IMR-90 (cell line): ENCODE measurements around the gene ECHS1. TPM values are rescaled to one million over a fixed set of nuclear protein-coding genes. Genes with fewer than 3 reads are reported as not detected.

Source experiments
- ATAC-seq: fragments of 200-7000 bp; cut with Tn5 transposase; 2 replicates; pipeline ENCODE4 v1.9.1; 2020; ENCODE audit warnings: low read depth, mild to moderate bottlenecking, moderate library complexity
- BruUV-seq: library from RNA; stranded (reverse); fragments of 400-500 nt; replicated peaks from 2 replicates; lab custom pipeline; 2021; lab: Mats Ljungman, UMichigan
- CTCF ChIA-PET: fragments of 300-600 bp; formaldehyde crosslinking; extraction: SDS; loops from one replicate; lab custom pipeline; 2021; ENCODE audit warnings: antibody characterized with exemption; lab: Yijun Ruan, JAX
- POLR2A ChIA-PET: fragments of 300-600 bp; sonication (Branson Sonifier 250); formaldehyde crosslinking; loops from one replicate; lab custom pipeline; 2022; ENCODE audit warnings: antibody characterized with exemption; ENCODE audit not compliant: unreplicated experiment; lab: Charles Lee
- DNase-seq: peaks from one replicate; pipeline ENCODE4 v3.0.0; 2013
- H2AFZ ChIP-seq: replicated peaks from 2 replicates; pipeline ENCODE3; 2013; ENCODE audit warnings: low read length, mild to moderate bottlenecking; ENCODE audit not compliant: poor library complexity
- H2AK5ac ChIP-seq: 2 replicates; pipeline ENCODE4 v1.6.1; 2013; ENCODE audit warnings: low read depth, low read length, inconsistent platforms
- H2AK9ac ChIP-seq: replicated peaks from 2 replicates; pipeline ENCODE3; 2013; ENCODE audit warnings: mild to moderate bottlenecking, low read depth, low read length, moderate library complexity; ENCODE audit not compliant: poor library complexity
- H2BK120ac ChIP-seq: 2 replicates; pipeline ENCODE4 v1.6.1; 2013; ENCODE audit warnings: low read depth, low read length, inconsistent platforms
- H2BK15ac ChIP-seq: 3 replicates; pipeline ENCODE4 v1.6.1; 2013; ENCODE audit warnings: low read depth, low read length, inconsistent platforms
- H2BK20ac ChIP-seq: 2 replicates; pipeline ENCODE4 v1.6.1; 2013; ENCODE audit warnings: low read depth, mild to moderate bottlenecking, inconsistent platforms, low read length, moderate library complexity
- H2BK5ac ChIP-seq: 2 replicates; pipeline ENCODE4 v1.6.1; 2013; ENCODE audit warnings: mild to moderate bottlenecking, low read depth, low read length, inconsistent platforms; ENCODE audit not compliant: poor library complexity, severe bottlenecking
- H3K14ac ChIP-seq: replicated peaks from 2 replicates; pipeline ENCODE4 v1.6.1; 2013; ENCODE audit warnings: low read depth, low read length, inconsistent platforms
- H3K18ac ChIP-seq: 2 replicates; pipeline ENCODE4 v1.6.1; 2013; ENCODE audit warnings: low read depth, low read length, control low read depth
- H3K23ac ChIP-seq: 2 replicates; pipeline ENCODE4 v1.6.1; 2013; ENCODE audit warnings: low read depth, low read length, inconsistent platforms
- H3K27ac ChIP-seq: 2 replicates; pipeline ENCODE4 v1.5.1; 2013; ENCODE audit warnings: mild to moderate bottlenecking, control low read depth, low read length; ENCODE audit not compliant: insufficient read depth
- H3K27me3 ChIP-seq: 2 replicates; pipeline ENCODE4 v1.6.1; 2013; ENCODE audit warnings: low read length; ENCODE audit not compliant: control insufficient read depth, insufficient read depth
- H3K36me3 ChIP-seq: 2 replicates; pipeline ENCODE4 v1.6.1; 2013; ENCODE audit warnings: low read length, mixed read lengths; ENCODE audit not compliant: control insufficient read depth, insufficient read depth
- H3K4ac ChIP-seq: 2 replicates; pipeline ENCODE4 v1.6.1; 2013; ENCODE audit warnings: low read depth, low read length, inconsistent platforms
- H3K4me1 ChIP-seq: 2 replicates; pipeline ENCODE4 v1.6.1; 2013; ENCODE audit warnings: low read length, mixed read lengths; ENCODE audit not compliant: control insufficient read depth, insufficient read depth
- H3K4me2 ChIP-seq: 2 replicates; pipeline ENCODE4 v1.6.1; 2013; ENCODE audit warnings: low read depth, mild to moderate bottlenecking, control low read depth, low read length, moderate library complexity
- H3K4me3 ChIP-seq: 2 replicates; pipeline ENCODE4 v1.5.1; 2013; ENCODE audit warnings: low read depth, mild to moderate bottlenecking, control low read depth, low read length, moderate library complexity; ENCODE audit not compliant: insufficient read depth
- H3K56ac ChIP-seq: 2 replicates; pipeline ENCODE4 v1.6.1; 2013; ENCODE audit warnings: low read length, inconsistent platforms; ENCODE audit not compliant: insufficient read depth; ENCODE audit errors: extremely low read depth
- H3K79me1 ChIP-seq, 2 experiments: 2 replicates each; pipeline ENCODE4 v1.6.1; 2013; ENCODE audit warnings: low read length in 2 of 2, inconsistent platforms in 1 of 2, low read depth in 1 of 2
- H3K9ac ChIP-seq: 2 replicates; pipeline ENCODE4 v1.6.1; 2013; ENCODE audit warnings: low read depth, low read length, control low read depth
- H3K9me1 ChIP-seq: 2 replicates; pipeline ENCODE4 v1.6.1; 2013; ENCODE audit warnings: low read length, inconsistent platforms; ENCODE audit not compliant: insufficient read depth
- H3K9me3 ChIP-seq: 2 replicates; pipeline ENCODE4 v1.6.1; 2013; ENCODE audit warnings: low read length; ENCODE audit not compliant: control insufficient read depth, insufficient read depth
- H4K20me1 ChIP-seq: 2 replicates; pipeline ENCODE4 v1.6.1; 2013; ENCODE audit warnings: low read length, inconsistent platforms; ENCODE audit not compliant: insufficient read depth
- H4K5ac ChIP-seq: 2 replicates; pipeline ENCODE4 v1.6.1; 2013; ENCODE audit warnings: mild to moderate bottlenecking, low read depth, low read length, control low read depth
- H4K8ac ChIP-seq, 2 experiments: 2 replicates each; pipeline ENCODE4 v1.6.1; 2013; ENCODE audit warnings: low read depth in 2 of 2, low read length in 2 of 2, control low read depth in 1 of 2, inconsistent platforms in 1 of 2
- H4K91ac ChIP-seq: 2 replicates; pipeline ENCODE4 v1.6.1; 2013; ENCODE audit warnings: low read depth, low read length, inconsistent platforms; ENCODE audit not compliant: insufficient read depth
- BHLHE40 ChIP-seq: fragments of 150-350 bp; IDR thresholded peaks from 2 replicates; pipeline ENCODE4 v1.6.1; 2016; ENCODE audit warnings: mild to moderate bottlenecking, low read depth, low read length
- CEBPB ChIP-seq: IDR thresholded peaks from 2 replicates; pipeline ENCODE4 v1.6.1; 2012; ENCODE audit warnings: low read depth, low read length, improper control_type of control experiment
- CHD1 ChIP-seq: IDR thresholded peaks from 2 replicates; pipeline ENCODE4 v1.6.1; 2012; ENCODE audit warnings: low read depth, low read length, improper control_type of control experiment
- MAFK ChIP-seq: IDR thresholded peaks from 2 replicates; pipeline ENCODE4 v1.6.1; 2012; ENCODE audit warnings: low read depth, low read length, improper control_type of control experiment
- MAZ ChIP-seq: IDR thresholded peaks from 2 replicates; pipeline ENCODE4 v1.6.1; 2012; ENCODE audit warnings: low read depth, mild to moderate bottlenecking, low read length, improper control_type of control experiment, moderate library complexity, borderline replicate concordance
- MXI1 ChIP-seq: IDR thresholded peaks from 2 replicates; pipeline ENCODE4 v1.6.1; 2012; ENCODE audit warnings: low read depth, mild to moderate bottlenecking, low read length, moderate library complexity, borderline replicate concordance
- NFE2L2 ChIP-seq: fragments of 150-350 bp; IDR thresholded peaks from 2 replicates; pipeline ENCODE4 v1.6.1; 2016; ENCODE audit warnings: low read depth, mild to moderate bottlenecking, low read length
- RAD21 ChIP-seq: IDR thresholded peaks from 2 replicates; pipeline ENCODE4 v1.6.1; 2012; ENCODE audit warnings: low read length, improper control_type of control experiment
- SMC3 ChIP-seq: fragments of 150-350 bp; IDR thresholded peaks from 2 replicates; pipeline ENCODE4 v1.6.1; 2016; ENCODE audit warnings: low read depth, mild to moderate bottlenecking, antibody characterized with exemption, low read length, moderate library complexity
- USF2 ChIP-seq: fragments of 150-350 bp; IDR thresholded peaks from 2 replicates; pipeline ENCODE4 v1.6.1; 2017; ENCODE audit warnings: mild to moderate bottlenecking, antibody characterized with exemption, low read length, low read depth
- WGBS, 2 experiments: methylation state at CpG; one replicate each; pipeline versions ENCODE4 v1.1.5 to v1.1.7; 2013; ENCODE audit warnings: missing lambda C conversion rate in 2 of 2; ENCODE audit not compliant: insufficient read length in 1 of 2; ENCODE audit errors: extremely low coverage in 2 of 2; 5-methylcytosine and 5-hydroxymethylcytosine counted together
- dilution Hi-C: fragments of 300-500 bp; cut with HindIII; formaldehyde crosslinking; loops from one replicate; pipeline ENCODE4 v1.14.3; 2018; ENCODE audit warnings: low sequenced_read_pairs; ENCODE audit not compliant: unreplicated experiment
- in situ Hi-C: fragments of 300-500 bp; cut with MboI; formaldehyde crosslinking; loops from 3 replicates; pipeline ENCODE4 v1.14.3; 2019; ENCODE audit warnings: low sequenced_read_pairs, inconsistent platforms, mixed read lengths
- intact Hi-C: fragments of 100-400 bp; cut with micrococcal nuclease; formaldehyde crosslinking; loops from 2 replicates; pipeline ENCODE4 v1.10.0; 2022
- polyA plus RNA-seq, 3 experiments: library from polyadenylated mRNA; depleted of rRNA; stranded (reverse); fragments of >200 nt; gene quantifications; 2 replicates each; pipeline ENCODE4 v1.2.3, GENCODE V29; 2012; ENCODE audit warnings: low replicate concordance in 1 of 3
- total RNA-seq: library from RNA; depleted of rRNA; stranded (reverse); fragments of >200 nt; gene quantifications from 2 replicates; pipeline ENCODE4 v1.2.3, GENCODE V29; 2012
- TF ChIP-seq, protein P1 (sequence below): fragments of 150-350 bp; IDR thresholded peaks from 2 replicates; pipeline ENCODE4 v1.6.1; 2016; ENCODE audit warnings: low read depth, mild to moderate bottlenecking, low read length, moderate library complexity, borderline replicate concordance
- TF ChIP-seq, protein P2 (sequence below): conservative IDR thresholded peaks from 2 replicates; pipeline ENCODE4 v1.5.1; 2012; ENCODE audit warnings: mild to moderate bottlenecking, low read depth, low read length, improper control_type of control experiment

Gene ECHS1
- total and polyA plus RNA-seq, 2 of the 4 experiments (the other 2 are of a cell fraction), result 60.8 to 84.2 TPM

GRCh38 chr10:133375357-133376115 lies 2.4 kb upstream of the ECHS1 start:
- Histone ChIP-seq H2AFZ (no peak overlapping the region), H3K4me1 (peaks cover 10% of the 10 kb centered on the region), H4K8ac (no peak overlapping the region), H4K91ac (no peak overlapping the region), H3K4me2 (no peak overlapping the region), H2AK9ac (no peak overlapping the region), H3K56ac (no peak overlapping the region), H3K27ac (no peak overlapping the region), H3K23ac (no peak overlapping the region), H3K9ac (no peak overlapping the region), H4K5ac (no peak overlapping the region), H2AK5ac (no peak overlapping the region), H4K20me1 (no peaks in the 10 kb centered on the region), H3K14ac (no peak overlapping the region), H2BK5ac (no peak overlapping the region), H3K4ac (no peak overlapping the region), H3K9me1 (peaks cover 8% of the 10 kb centered on the region; the same call in 1 of the 2 replicates), H3K27me3 (no peaks in the 10 kb centered on the region), H3K9me3 (no peaks in the 10 kb centered on the region), H3K36me3 (peaks cover 3% of the 10 kb centered on the region; the same call in 1 of the 2 replicates), H2BK120ac (no peak overlapping the region), H3K79me1 (peaks cover 6 to 22% of the 10 kb centered on the region in 2 experiments; a peak in 3 of 4 replicates), H3K18ac (no peak overlapping the region), H2BK20ac (no peak overlapping the region), H3K4me3 (no peak overlapping the region), H2BK15ac (no peak overlapping the region)
- POLR2A ChIA-PET, result no interaction called here
- WGBS, 2 experiments, result 90% methylated on average over 2 of the region's 12 CpGs; no CpG with 5 or more reads in 1 of the 2 experiments
- DNase-seq, result no peak
- TF ChIP-seq, protein P1, sequence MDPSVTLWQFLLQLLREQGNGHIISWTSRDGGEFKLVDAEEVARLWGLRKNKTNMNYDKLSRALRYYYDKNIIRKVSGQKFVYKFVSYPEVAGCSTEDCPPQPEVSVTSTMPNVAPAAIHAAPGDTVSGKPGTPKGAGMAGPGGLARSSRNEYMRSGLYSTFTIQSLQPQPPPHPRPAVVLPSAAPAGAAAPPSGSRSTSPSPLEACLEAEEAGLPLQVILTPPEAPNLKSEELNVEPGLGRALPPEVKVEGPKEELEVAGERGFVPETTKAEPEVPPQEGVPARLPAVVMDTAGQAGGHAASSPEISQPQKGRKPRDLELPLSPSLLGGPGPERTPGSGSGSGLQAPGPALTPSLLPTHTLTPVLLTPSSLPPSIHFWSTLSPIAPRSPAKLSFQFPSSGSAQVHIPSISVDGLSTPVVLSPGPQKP, result no peak
- TF ChIP-seq SMC3, result no peak
- TF ChIP-seq RAD21, result no peak
- no peak for TF ChIP-seq NFE2L2
- TF ChIP-seq USF2, result no peak
- TF ChIP-seq, protein P2, sequence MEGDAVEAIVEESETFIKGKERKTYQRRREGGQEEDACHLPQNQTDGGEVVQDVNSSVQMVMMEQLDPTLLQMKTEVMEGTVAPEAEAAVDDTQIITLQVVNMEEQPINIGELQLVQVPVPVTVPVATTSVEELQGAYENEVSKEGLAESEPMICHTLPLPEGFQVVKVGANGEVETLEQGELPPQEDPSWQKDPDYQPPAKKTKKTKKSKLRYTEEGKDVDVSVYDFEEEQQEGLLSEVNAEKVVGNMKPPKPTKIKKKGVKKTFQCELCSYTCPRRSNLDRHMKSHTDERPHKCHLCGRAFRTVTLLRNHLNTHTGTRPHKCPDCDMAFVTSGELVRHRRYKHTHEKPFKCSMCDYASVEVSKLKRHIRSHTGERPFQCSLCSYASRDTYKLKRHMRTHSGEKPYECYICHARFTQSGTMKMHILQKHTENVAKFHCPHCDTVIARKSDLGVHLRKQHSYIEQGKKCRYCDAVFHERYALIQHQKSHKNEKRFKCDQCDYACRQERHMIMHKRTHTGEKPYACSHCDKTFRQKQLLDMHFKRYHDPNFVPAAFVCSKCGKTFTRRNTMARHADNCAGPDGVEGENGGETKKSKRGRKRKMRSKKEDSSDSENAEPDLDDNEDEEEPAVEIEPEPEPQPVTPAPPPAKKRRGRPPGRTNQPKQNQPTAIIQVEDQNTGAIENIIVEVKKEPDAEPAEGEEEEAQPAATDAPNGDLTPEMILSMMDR, result no peak
- TF ChIP-seq CEBPB, result no peak
- TF ChIP-seq CHD1, result no peak
- no peak for TF ChIP-seq MAFK
- no peak for TF ChIP-seq MAZ
- no peak for TF ChIP-seq MXI1
- no peak for TF ChIP-seq BHLHE40
- no TSS peak for BruUV-seq
- ATAC-seq, result no peak
- CTCF ChIA-PET, result no interaction called here
- in situ Hi-C loops (no loop called here), intact Hi-C loops (loop anchor here (10.0 kb wide), 1 partner anchor 51 kb away; no protein-coding TSS in a partner anchor), dilution Hi-C loops (no loop called here)
